HUDEP-2 (cell line): Measurements from ENCODE around the gene RIOK3.
"Not testable (repeated sequence)": the region's sequence is repeated elsewhere in the genome, so short reads cannot be mapped to it uniquely, and the experiment has no call there.

Experiments
- DNase-seq, 76 experiments: peaks; one replicate each; lab custom pipeline; 2025; ENCODE audit not compliant: unreplicated experiment in 76 of 76; lab: John Stamatoyannopoulos, UW

RIOK3 gene

GRCh38 chr18:23452728-23453679, at the start of gene RIOK3:
TSS of gene RIOK3 (plus strand) at chr18:23453287. CDS start at chr18:23453440, 153 bp downstream.
- peak; percentile 65 to 99 (median 97) for DNase-seq

- no peak for DNase-seq
Observed at GRCh38 chr18:23403310-23403709, 49.8 kb upstream of the RIOK3 start.

GRCh38 chr18:23405636-23406035, 47.5 kb upstream of the RIOK3 start:
- DNase-seq: no peak

- peak in 6 of 76 experiments; percentile 14 to 37 (median 23) for DNase-seq
Observed at GRCh38 chr18:23406271-23406787, 46.8 kb upstream of the RIOK3 start.

- DNase-seq: peak in 1 of 76 experiments; percentile 7
Observed at GRCh38 chr18:23412351-23412964, 40.6 kb upstream of the RIOK3 start.

GRCh38 chr18:23415515-23415914, 37.6 kb upstream of the RIOK3 start:
- DNase-seq: no peak

GRCh38 chr18:23416298-23416697, 36.8 kb upstream of the RIOK3 start:
- no peak for DNase-seq

GRCh38 chr18:23421277-23421676, 31.8 kb upstream of the RIOK3 start:
- DNase-seq: no peak

GRCh38 chr18:23422751-23423418, 30.2 kb upstream of the RIOK3 start:
- peak in 71 of 76 experiments; percentile 1 to 83 (median 44) for DNase-seq

GRCh38 chr18:23424616-23425015, 28.5 kb upstream of the RIOK3 start:
- no peak for DNase-seq

GRCh38 chr18:23428821-23429220, 24.3 kb upstream of the RIOK3 start:
- DNase-seq: no peak

GRCh38 chr18:23429538-23429937, 23.5 kb upstream of the RIOK3 start:
- DNase-seq: not testable (repeated sequence)

- DNase-seq: peak in 60 of 76 experiments; percentile 6 to 70 (median 36)
Observed at GRCh38 chr18:23433360-23433759, 19.7 kb upstream of the RIOK3 start.

- DNase-seq: peak in 72 of 76 experiments; percentile 4 to 87 (median 58)
Observed at GRCh38 chr18:23437357-23438045, 15.6 kb upstream of the RIOK3 start.

- no peak for DNase-seq
Observed at GRCh38 chr18:23438046-23438377, 15.1 kb upstream of the RIOK3 start.

- DNase-seq: no peak
Observed at GRCh38 chr18:23438608-23439366, 14.3 kb upstream of the RIOK3 start.

GRCh38 chr18:23440131-23440530, 13.0 kb upstream of the RIOK3 start:
- no peak for DNase-seq

GRCh38 chr18:23442958-23443357, 10.1 kb upstream of the RIOK3 start:
- no peak for DNase-seq

GRCh38 chr18:23448291-23448690, 4.8 kb upstream of the RIOK3 start:
- DNase-seq: no peak

- DNase-seq: peak in 1 of 76 experiments; percentile 11
Observed at GRCh38 chr18:23450022-23450421, 3.1 kb upstream of the RIOK3 start.
